A673 (cell line): ENCODE results near the gene ANK3. TPM values are rescaled to one million over a fixed set of nuclear protein-coding genes. Genes with fewer than 3 reads are reported as not detected.

Experiments used
- BruUV-seq: library from RNA; stranded (reverse); fragments of 400-500 nt; replicated peaks from 2 replicates; lab custom pipeline; 2021; lab: Mats Ljungman, UMichigan
- CTCF ChIA-PET: fragments of 300-600 bp; sonication (Branson Sonifier 250); formaldehyde crosslinking; loops from one replicate; lab custom pipeline; 2022; ENCODE audit warnings: antibody characterized with exemption; lab: Charles Lee
- POLR2A ChIA-PET: fragments of 300-600 bp; sonication (Branson Sonifier 250); formaldehyde crosslinking; loops from one replicate; lab custom pipeline; 2022; ENCODE audit warnings: antibody characterized with exemption; ENCODE audit not compliant: low non-redundant PET; lab: Charles Lee
- DNase-seq: peaks from one replicate; pipeline ENCODE4 v3.0.0-alpha.2; 2015; ENCODE audit warnings: low spot score
- H3K27ac ChIP-seq: fragments of 200-600 bp; sonication (generic); 2 replicates; pipeline ENCODE4 v1.5.1; 2016; ENCODE audit warnings: mixed run types, low read depth, mild to moderate bottlenecking, mixed read lengths, antibody characterized with exemption, low read length; ENCODE audit not compliant: poor library complexity, severe bottlenecking
- H3K27me3 ChIP-seq: fragments of 200-600 bp; sonication (generic); replicated peaks from 2 replicates; pipeline ENCODE4 v1.6.1; 2017; ENCODE audit warnings: mixed run types, low read depth, mild to moderate bottlenecking, mixed read lengths, antibody characterized with exemption, low read length; ENCODE audit not compliant: insufficient read depth, poor library complexity
- H3K36me3 ChIP-seq: fragments of 200-600 bp; sonication (generic); 2 replicates; pipeline ENCODE4 v1.6.1; 2016; ENCODE audit warnings: mixed run types, mild to moderate bottlenecking, mixed read lengths, antibody characterized with exemption, low read length; ENCODE audit not compliant: insufficient read depth, poor library complexity, severe bottlenecking
- H3K4me1 ChIP-seq: fragments of 200-600 bp; sonication (generic); 2 replicates; pipeline ENCODE4 v1.6.1; 2017; ENCODE audit warnings: mixed run types, mild to moderate bottlenecking, mixed read lengths, antibody characterized with exemption, low read length; ENCODE audit not compliant: insufficient read depth, poor library complexity, severe bottlenecking
- H3K4me3 ChIP-seq: fragments of 200-600 bp; sonication (generic); 2 replicates; pipeline ENCODE4 v1.5.1; 2016; ENCODE audit warnings: low read depth, mixed run types, mild to moderate bottlenecking, mixed read lengths, low read length; ENCODE audit not compliant: poor library complexity, severe bottlenecking
- H3K9me3 ChIP-seq: fragments of 200-600 bp; sonication (generic); 2 replicates; pipeline ENCODE4 v1.6.1; 2016; ENCODE audit warnings: mixed run types, low read depth, mild to moderate bottlenecking, mixed read lengths, antibody characterized with exemption, low read length; ENCODE audit not compliant: poor library complexity, severe bottlenecking
- EZH2 ChIP-seq: fragments of 200-600 bp; sonication (generic); IDR thresholded peaks from 2 replicates; pipeline ENCODE4 v1.6.1; 2017; ENCODE audit warnings: borderline replicate concordance, low read depth, mild to moderate bottlenecking, mixed read lengths, antibody characterized with exemption, low read length; ENCODE audit not compliant: poor library complexity, severe bottlenecking
- intact Hi-C: fragments of 100-400 bp; cut with micrococcal nuclease; formaldehyde crosslinking; loops from one replicate; pipeline ENCODE4 v1.10.0; 2022; ENCODE audit not compliant: unreplicated experiment
- total RNA-seq: library from RNA; stranded (reverse); gene quantifications from 2 replicates; pipeline ENCODE4 v1.2.3, GENCODE V29; 2021
- TF ChIP-seq, protein P1 (sequence below): fragments of 300-800, 200-600 bp; sonication (generic); conservative IDR thresholded peaks from 2 replicates; pipeline ENCODE4 v1.5.1; 2017; ENCODE audit warnings: low read depth, mild to moderate bottlenecking, antibody characterized with exemption, low read length, moderate library complexity, mixed read lengths

Gene ANK3
- total RNA-seq, 1 experiment from 2014 or later, result 13.5 TPM

DNA sequence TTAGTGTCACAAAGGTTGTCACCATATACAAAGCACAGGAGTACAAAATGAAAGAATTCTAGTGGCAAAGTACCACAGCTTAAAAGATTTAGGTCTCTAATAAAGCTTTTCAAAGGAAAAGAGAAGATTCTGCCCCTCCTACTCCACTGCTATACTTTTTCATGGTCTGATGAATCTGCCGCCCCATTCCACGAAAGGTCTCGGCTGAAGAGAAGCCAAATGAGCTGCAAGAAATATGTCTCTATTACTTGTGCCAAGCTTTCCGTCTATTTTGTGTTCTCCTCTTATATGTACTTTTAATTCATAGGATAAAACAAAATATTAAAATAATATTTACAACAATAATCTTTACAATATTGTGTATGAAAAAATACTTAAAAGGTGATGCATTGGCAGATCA, 222.6 kb downstream of the ANK3 start:
- Histone ChIP-seq H3K27ac (no peak overlapping the region), H3K36me3 (no peaks in the 10 kb centered on the region), H3K9me3 (no peaks in the 10 kb centered on the region), H3K4me3 (no peak overlapping the region), H3K4me1 (no peaks in the 10 kb centered on the region), H3K27me3 (no peaks in the 10 kb centered on the region)
- DNase-seq, result no peak
- BruUV-seq, result no TSS peak
- intact Hi-C loops, result no loop called here
- TF ChIP-seq EZH2, result no peak
- TF ChIP-seq, protein P1, sequence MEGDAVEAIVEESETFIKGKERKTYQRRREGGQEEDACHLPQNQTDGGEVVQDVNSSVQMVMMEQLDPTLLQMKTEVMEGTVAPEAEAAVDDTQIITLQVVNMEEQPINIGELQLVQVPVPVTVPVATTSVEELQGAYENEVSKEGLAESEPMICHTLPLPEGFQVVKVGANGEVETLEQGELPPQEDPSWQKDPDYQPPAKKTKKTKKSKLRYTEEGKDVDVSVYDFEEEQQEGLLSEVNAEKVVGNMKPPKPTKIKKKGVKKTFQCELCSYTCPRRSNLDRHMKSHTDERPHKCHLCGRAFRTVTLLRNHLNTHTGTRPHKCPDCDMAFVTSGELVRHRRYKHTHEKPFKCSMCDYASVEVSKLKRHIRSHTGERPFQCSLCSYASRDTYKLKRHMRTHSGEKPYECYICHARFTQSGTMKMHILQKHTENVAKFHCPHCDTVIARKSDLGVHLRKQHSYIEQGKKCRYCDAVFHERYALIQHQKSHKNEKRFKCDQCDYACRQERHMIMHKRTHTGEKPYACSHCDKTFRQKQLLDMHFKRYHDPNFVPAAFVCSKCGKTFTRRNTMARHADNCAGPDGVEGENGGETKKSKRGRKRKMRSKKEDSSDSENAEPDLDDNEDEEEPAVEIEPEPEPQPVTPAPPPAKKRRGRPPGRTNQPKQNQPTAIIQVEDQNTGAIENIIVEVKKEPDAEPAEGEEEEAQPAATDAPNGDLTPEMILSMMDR, result no peak
- ChIA-PET CTCF (no interaction called here), POLR2A (no interaction called here)

DNA sequence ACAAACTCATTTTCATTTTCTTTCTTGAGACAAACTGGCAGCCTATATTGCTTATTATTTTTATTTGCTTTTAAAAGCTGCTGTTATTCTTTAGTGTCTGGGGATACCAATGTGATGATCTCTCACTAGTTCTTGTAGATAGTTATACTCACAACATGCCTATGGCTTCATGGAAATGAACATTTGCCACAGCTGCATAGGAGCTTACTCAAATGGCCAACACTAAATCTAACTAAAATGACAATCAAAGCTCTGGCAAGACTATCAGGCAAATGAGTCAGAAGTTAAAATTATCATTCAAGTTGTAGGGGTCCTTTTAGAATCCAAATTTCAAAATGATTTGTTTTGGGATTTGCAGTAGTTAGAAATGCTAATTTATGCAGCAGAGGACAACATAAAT, 225.9 kb downstream of the ANK3 start:
- no peaks in the 10 kb centered on the region for H3K9me3 ChIP-seq
- intact Hi-C loops, result no loop called here
- POLR2A ChIA-PET, result interaction anchor here (0.7 kb wide), 1 partner anchor 299 kb away, joined by 7 read pairs; no protein-coding TSS in a partner anchor
- BruUV-seq, result no TSS peak
- H3K27me3 ChIP-seq, result no peaks in the 10 kb centered on the region
- no peak for DNase-seq
- H3K4me1 ChIP-seq, result no peaks in the 10 kb centered on the region
- TF ChIP-seq, protein P1, result no peak
- no peak for TF ChIP-seq EZH2
- CTCF ChIA-PET, result no interaction called here
- no peak overlapping the region for H3K4me3 ChIP-seq
- H3K27ac ChIP-seq, result no peak overlapping the region
- H3K36me3 ChIP-seq, result no peaks in the 10 kb centered on the region

DNA sequence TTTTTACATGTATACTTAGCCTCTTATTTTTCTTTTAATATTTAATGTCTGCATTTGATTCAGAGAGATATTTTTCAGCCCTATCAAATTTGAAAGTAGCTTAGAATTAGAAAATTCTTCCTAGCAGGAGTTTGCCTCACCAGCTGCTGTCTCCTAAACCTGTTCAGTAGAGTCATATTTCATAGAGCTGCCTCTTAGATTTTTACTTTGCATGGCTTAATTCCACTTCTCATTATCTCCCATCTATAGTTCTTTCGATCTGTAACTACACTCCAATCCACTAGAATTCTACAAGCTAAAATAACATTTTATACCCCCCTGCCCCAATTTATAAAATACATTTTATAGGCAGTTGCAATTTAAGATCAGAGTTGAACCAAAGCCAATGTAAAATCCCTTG, 227.0 kb downstream of the ANK3 start:
- Histone ChIP-seq H3K4me1 (no peaks in the 10 kb centered on the region), H3K36me3 (no peaks in the 10 kb centered on the region), H3K27me3 (no peaks in the 10 kb centered on the region), H3K4me3 (no peak overlapping the region), H3K27ac (no peak overlapping the region), H3K9me3 (no peaks in the 10 kb centered on the region)
- POLR2A ChIA-PET, result no interaction called here
- CTCF ChIA-PET, result no interaction called here
- intact Hi-C loops, result no loop called here
- TF ChIP-seq EZH2, result no peak
- DNase-seq, result no peak
- no TSS peak for BruUV-seq
